ENCODE results near the gene DHX40. TPM values are rescaled to one million over a fixed set of nuclear protein-coding genes. Genes with fewer than 3 reads are reported as not detected.
"Not testable (repeated sequence)": the region's sequence is repeated elsewhere in the genome, so short reads cannot be mapped to it uniquely, and the experiment has no call there.

DHX40 gene
- total RNA-seq, 2 donors from 2014 or later: 35.9 to 37.5 TPM

GRCh38 chr17:59584168-59584567 is 18.8 kb downstream of the DHX40 start:
- H3K4me1 Mint-ChIP-seq (ENCODE audit: low read depth); ATAC-seq (replicated peaks in 1 of 2): not testable (repeated sequence)

GRCh38 chr17:59600169-59600568 is 34.8 kb downstream of the DHX40 start:
- no peaks in the 10 kb centered on the region for H3K27me3 Mint-ChIP-seq (ENCODE audit: low read depth)
- DNase-seq (no peak), ATAC-seq (replicated peaks in 1 of 2) (no peak)
- H3K9me3 Mint-ChIP-seq: no peaks in the 10 kb centered on the region
- H3K4me1 Mint-ChIP-seq (ENCODE audit: low read depth): peaks cover 20% of the 10 kb centered on the region
- no peak overlapping the region for H3K4me3 Mint-ChIP-seq
- H3K27ac Mint-ChIP-seq: no peak overlapping the region
- peaks cover 3 to 12% of the 10 kb centered on the region in 2 donors for H3K36me3 Mint-ChIP-seq (ENCODE audit: insufficient read depth in 2 of 2)

More at GRCh38 chr17:59584168-59584567, 18.8 kb downstream of the DHX40 start:
- H3K9me3 Mint-ChIP-seq; H3K27me3 Mint-ChIP-seq (ENCODE audit: low read depth); H3K36me3 Mint-ChIP-seq (ENCODE audit: insufficient read depth in 2 of 2); H3K27ac Mint-ChIP-seq; DNase-seq; H3K4me3 Mint-ChIP-seq: not testable (repeated sequence)

GRCh38 chr17:59601130-59601529 is 35.7 kb downstream of the DHX40 start:
- peaks cover 20% of the 10 kb centered on the region for H3K4me1 Mint-ChIP-seq (ENCODE audit: low read depth)
- DNase-seq (peak; percentile 28 to 54), ATAC-seq (replicated peaks in 1 of 2) (peak; percentile 99 to 100)
- peak overlapping the region; percentile 8 for H3K27ac Mint-ChIP-seq
- peaks cover 6 to 14% of the 10 kb centered on the region in 2 donors for H3K36me3 Mint-ChIP-seq (ENCODE audit: insufficient read depth in 2 of 2)
- peak overlapping the region; percentile 50 to 59 for H3K4me3 Mint-ChIP-seq
- H3K27me3 Mint-ChIP-seq (ENCODE audit: low read depth): no peaks in the 10 kb centered on the region
- no peaks in the 10 kb centered on the region for H3K9me3 Mint-ChIP-seq

- H3K4me3 Mint-ChIP-seq: no peak overlapping the region
- H3K36me3 Mint-ChIP-seq (ENCODE audit: insufficient read depth in 2 of 2): peaks cover 7 to 25% of the 10 kb centered on the region in 2 donors
- H3K27ac Mint-ChIP-seq: no peak overlapping the region
- no peaks in the 10 kb centered on the region for H3K27me3 Mint-ChIP-seq (ENCODE audit: low read depth)
- H3K9me3 Mint-ChIP-seq: no peaks in the 10 kb centered on the region
- H3K4me1 Mint-ChIP-seq (ENCODE audit: low read depth): peaks cover 2% of the 10 kb centered on the region
- DNase-seq: no peak
- ATAC-seq (replicated peaks in 1 of 2): no peak
These were observed 41.7 kb downstream of the DHX40 start for GRCh38 chr17:59607061-59607460.

- Mint-ChIP-seq H3K36me3 (ENCODE audit: insufficient read depth in 2 of 2) (peaks cover 7 to 23% of the 10 kb centered on the region in 2 donors), H3K4me1 (ENCODE audit: low read depth) (peaks cover 3% of the 10 kb centered on the region), H3K27ac (no peak overlapping the region), H3K9me3 (no peaks in the 10 kb centered on the region), H3K27me3 (ENCODE audit: low read depth) (no peaks in the 10 kb centered on the region), H3K4me3 (no peak overlapping the region)
- no peak for ATAC-seq (replicated peaks in 1 of 2)
- DNase-seq: peak; percentile 27 to 38
These were observed 42.5 kb downstream of the DHX40 start for GRCh38 chr17:59607817-59608403.

DNA sequence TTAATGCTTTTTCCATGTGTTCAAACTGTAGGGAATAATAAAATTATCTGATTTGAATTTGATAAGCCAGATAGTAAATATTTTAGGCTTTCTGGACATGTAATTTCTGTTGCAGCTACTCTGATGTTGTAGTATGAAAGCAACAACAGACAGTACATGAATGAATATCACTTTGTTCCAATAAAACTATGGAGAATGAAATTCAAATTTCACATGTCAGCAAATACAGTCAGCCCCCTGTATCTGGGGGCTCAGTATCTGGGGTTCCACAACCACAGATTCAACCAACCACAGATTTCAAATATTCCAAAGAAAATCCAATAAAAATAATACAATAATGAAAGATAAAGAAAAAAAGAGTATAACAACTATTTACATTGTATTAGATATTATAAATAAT is 46.1 kb downstream of the DHX40 start:
- no peak overlapping the region for H3K27ac Mint-ChIP-seq
- peaks cover 3% of the 10 kb centered on the region for H3K4me1 Mint-ChIP-seq (ENCODE audit: low read depth)
- DNase-seq: no peak
- no peak for ATAC-seq (replicated peaks in 1 of 2)
- peaks cover 4 to 13% of the 10 kb centered on the region in 2 donors for H3K36me3 Mint-ChIP-seq (ENCODE audit: insufficient read depth in 2 of 2)
- no peaks in the 10 kb centered on the region for H3K9me3 Mint-ChIP-seq
- H3K27me3 Mint-ChIP-seq (ENCODE audit: low read depth): no peaks in the 10 kb centered on the region
- H3K4me3 Mint-ChIP-seq: no peak overlapping the region

GRCh38 chr17:59616253-59616920 is 51.0 kb downstream of the DHX40 start:
- Mint-ChIP-seq H3K9me3 (no peaks in the 10 kb centered on the region), H3K36me3 (ENCODE audit: insufficient read depth in 2 of 2) (peaks cover 7 to 10% of the 10 kb centered on the region in 2 donors), H3K27ac (peak overlapping the region; percentile 85), H3K27me3 (ENCODE audit: low read depth) (no peaks in the 10 kb centered on the region), H3K4me1 (ENCODE audit: low read depth) (peaks cover 28% of the 10 kb centered on the region), H3K4me3 (peak overlapping the region in 1 of 2 donors; percentile 33)
- ATAC-seq (replicated peaks in 1 of 2): no peak
- DNase-seq: no peak

DNA sequence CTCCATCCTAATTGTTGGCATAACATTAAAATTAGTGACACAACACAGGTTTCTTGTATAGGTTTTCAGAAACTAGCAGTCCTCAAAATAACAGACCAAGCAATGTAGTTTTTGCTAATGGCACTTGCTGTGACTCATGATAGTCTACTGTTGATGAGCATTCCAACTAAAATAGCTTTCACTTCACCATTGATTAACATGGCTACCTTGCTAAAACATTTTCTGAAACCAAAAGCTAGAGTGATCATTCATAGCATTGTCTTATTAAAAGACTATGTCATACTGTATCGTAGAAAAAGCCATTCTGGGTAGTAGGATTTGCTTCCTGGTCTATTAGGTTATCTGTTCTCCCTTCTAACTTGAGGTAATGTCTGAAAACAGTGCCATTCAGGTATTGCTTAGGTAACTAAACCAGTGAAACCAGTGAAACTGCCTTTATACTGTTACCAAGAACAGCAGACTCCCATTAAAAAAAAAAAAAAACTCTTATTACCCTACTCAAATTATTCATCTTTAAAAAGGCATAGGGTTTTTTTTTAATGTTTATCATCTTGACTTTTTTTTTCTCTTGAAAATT is 51.8 kb downstream of the DHX40 start:
- DNase-seq: no peak
- ATAC-seq (replicated peaks in 1 of 2): no peak
- Mint-ChIP-seq H3K4me1 (ENCODE audit: low read depth) (peaks cover 34% of the 10 kb centered on the region), H3K36me3 (ENCODE audit: insufficient read depth in 2 of 2) (peaks cover 7 to 10% of the 10 kb centered on the region in 2 donors), H3K27me3 (ENCODE audit: low read depth) (no peaks in the 10 kb centered on the region), H3K27ac (peak overlapping the region; percentile 98), H3K4me3 (peak overlapping the region; percentile 85 to 91), H3K9me3 (no peaks in the 10 kb centered on the region)

- Mint-ChIP-seq H3K36me3 (ENCODE audit: insufficient read depth in 2 of 2) (peaks cover 7 to 11% of the 10 kb centered on the region in 2 donors), H3K9me3 (no peaks in the 10 kb centered on the region), H3K27me3 (ENCODE audit: low read depth) (no peaks in the 10 kb centered on the region), H3K27ac (peak overlapping the region; percentile 98), H3K4me3 (peak overlapping the region; percentile 85 to 91), H3K4me1 (ENCODE audit: low read depth) (peaks cover 48% of the 10 kb centered on the region)
- ATAC-seq (replicated peaks in 1 of 2) (no peak), DNase-seq (no peak)
These were observed 53.6 kb downstream of the DHX40 start for GRCh38 chr17:59619035-59619297.

- H3K4me1 Mint-ChIP-seq (ENCODE audit: low read depth): peaks cover 51% of the 10 kb centered on the region
These were observed 54.1 kb downstream of the DHX40 start, which contains the start of gene CLTC for GRCh38 chr17:59619298-59620063. CLTC (plus strand) TSS chr17:59619895; CDS start chr17:59620132, 237 bp downstream.

GRCh38 chr17:59620064-59620359 is 54.6 kb downstream of the DHX40 start:
- Mint-ChIP-seq H3K4me3 (peak overlapping the region; percentile 85 to 91), H3K4me1 (ENCODE audit: low read depth) (peaks cover 51% of the 10 kb centered on the region), H3K27ac (peak overlapping the region; percentile 98), H3K27me3 (ENCODE audit: low read depth) (no peaks in the 10 kb centered on the region), H3K36me3 (ENCODE audit: insufficient read depth in 2 of 2) (peaks cover 7 to 14% of the 10 kb centered on the region in 2 donors), H3K9me3 (no peaks in the 10 kb centered on the region)
- DNase-seq (no peak), ATAC-seq (replicated peaks in 1 of 2) (no peak)

More at GRCh38 chr17:59619298-59620063, 54.1 kb downstream of the DHX40 start, which contains the start of gene CLTC:
- ATAC-seq (replicated peaks in 1 of 2) (peak; percentile 89 to 90), DNase-seq (peak; percentile 94 to 97)
- Mint-ChIP-seq H3K4me3 (peak within 1 kb of the TSS; percentile 85 to 91), H3K27ac (peak within 1 kb of the TSS; percentile 98), H3K9me3 (no peaks in the 10 kb centered on the region), H3K27me3 (ENCODE audit: low read depth) (no peaks in the 10 kb centered on the region), H3K36me3 (ENCODE audit: insufficient read depth in 2 of 2) (peaks cover 7 to 14% of the 10 kb centered on the region in 2 donors)

- H3K36me3 Mint-ChIP-seq (ENCODE audit: insufficient read depth in 2 of 2): peaks cover 7 to 14% of the 10 kb centered on the region in 2 donors
- DNase-seq (peak; percentile 46 to 47), ATAC-seq (replicated peaks in 1 of 2) (peak in 1 of 2 donors; percentile 2)
- H3K27ac Mint-ChIP-seq: peak overlapping the region; percentile 98
- H3K27me3 Mint-ChIP-seq (ENCODE audit: low read depth): no peaks in the 10 kb centered on the region
- H3K4me3 Mint-ChIP-seq: peak overlapping the region; percentile 85 to 91
- H3K9me3 Mint-ChIP-seq: no peaks in the 10 kb centered on the region
- peaks cover 56% of the 10 kb centered on the region for H3K4me1 Mint-ChIP-seq (ENCODE audit: low read depth)
These were observed 55.3 kb downstream of the DHX40 start for GRCh38 chr17:59620518-59621259.

All from activated T-cell treated with anti-CD3 and anti-CD28 coated beads, Interleukin-2, amount 50 U/mL, for 72 hours (primary cell).